SU-DHL-6 (cell line): ENCODE measurements around the gene TBC1D1.

Source experiments
- H2AFZ ChIP-seq: fragments of 200-600 bp; sonication (generic); 2 replicates; pipeline ENCODE4 v1.6.1; 2014; ENCODE audit warnings: low read depth, mild to moderate bottlenecking, moderate library complexity, mixed read lengths, antibody characterized with exemption, low read length; ENCODE audit not compliant: severe bottlenecking
- H3F3A ChIP-seq: fragments of 200-600 bp; shearing (Covaris generic); 2 replicates; pipeline ENCODE4 v1.6.0; 2016; ENCODE audit warnings: antibody characterized with exemption, mild to moderate bottlenecking; ENCODE audit not compliant: insufficient read depth
- H3K27ac ChIP-seq: fragments of 200-600 bp; sonication (generic); 2 replicates; pipeline ENCODE4 v1.5.1; 2016; ENCODE audit warnings: low read depth, mild to moderate bottlenecking, low read length, moderate library complexity, mixed read lengths
- H3K27me3 ChIP-seq: fragments of 200-600 bp; sonication (generic), shearing (Covaris generic); 2 replicates; pipeline ENCODE4 v1.6.0; 2014; ENCODE audit warnings: mild to moderate bottlenecking, low read length
- H3K36me3 ChIP-seq: fragments of 200-600 bp; sonication (generic); 2 replicates; pipeline ENCODE4 v1.6.1; 2014; ENCODE audit warnings: mild to moderate bottlenecking, low read length, mixed read lengths
- H3K4me2 ChIP-seq: fragments of 300-600, 200-600 bp; shearing (Covaris generic), sonication (generic); 2 replicates; pipeline ENCODE4 v1.6.0; 2014; ENCODE audit warnings: low read length, low read depth, mild to moderate bottlenecking; ENCODE audit not compliant: poor library complexity, severe bottlenecking
- H3K4me3 ChIP-seq: fragments of 200-600 bp; sonication (generic); 2 replicates; pipeline ENCODE4 v1.5.1; 2014; ENCODE audit warnings: antibody characterized with exemption, low read length, mild to moderate bottlenecking, mixed read lengths; ENCODE audit not compliant: insufficient read depth, poor library complexity, severe bottlenecking
- H3K79me2 ChIP-seq: fragments of 200-600 bp; sonication (generic); 2 replicates; pipeline ENCODE4 v1.6.1; 2014; ENCODE audit warnings: mild to moderate bottlenecking, low read length, moderate library complexity; ENCODE audit not compliant: insufficient read depth
- H3K9ac ChIP-seq: fragments of 200-600 bp; sonication (generic); 2 replicates; pipeline ENCODE4 v1.7.0; 2014; ENCODE audit warnings: mild to moderate bottlenecking, low read length
- H3K9me2 ChIP-seq: fragments of 200-600 bp; sonication (generic); replicated peaks from 2 replicates; pipeline ENCODE4 v1.6.1; 2014; ENCODE audit warnings: low read length; ENCODE audit not compliant: insufficient read depth
- H3K9me3 ChIP-seq: fragments of 200-600 bp; sonication (generic); 2 replicates; pipeline ENCODE4 v1.6.1; 2014; ENCODE audit warnings: low read length, mixed read lengths; ENCODE audit not compliant: insufficient read depth
- H4K20me1 ChIP-seq: fragments of 200-600 bp; sonication (generic); 2 replicates; pipeline ENCODE4 v1.6.1; 2014; ENCODE audit warnings: low read depth, mild to moderate bottlenecking, antibody characterized with exemption, low read length, moderate library complexity, mixed read lengths
- CTCF ChIP-seq: fragments of 200-600 bp; sonication (generic); IDR thresholded peaks from one replicate; pipeline ENCODE4 v1.5.1; 2017; ENCODE audit warnings: antibody characterized with exemption, mild to moderate bottlenecking, low read length, moderate library complexity; ENCODE audit not compliant: insufficient read depth, poor library complexity, severe bottlenecking
- EZH2phosphoT487 ChIP-seq: fragments of 200-600 bp; sonication (generic), shearing (Covaris generic); conservative IDR thresholded peaks from 2 replicates; pipeline ENCODE4 v1.6.1; 2018; ENCODE audit warnings: mild to moderate bottlenecking, antibody characterized with exemption, low read length, moderate library complexity, mixed read lengths

The TBC1D1 gene

GRCh38 chr4:37956941-37957340 is 66.1 kb downstream of the TBC1D1 start:
- Histone ChIP-seq H3K4me3 (no peak overlapping the region), H3K79me2 (no peaks in the 10 kb centered on the region), H3K9me2 (no peaks in the 10 kb centered on the region), H3K27ac (no peak overlapping the region), H2AFZ (no peak overlapping the region), H3K9me3 (no peaks in the 10 kb centered on the region), H3K4me2 (no peak overlapping the region), H4K20me1 (no peaks in the 10 kb centered on the region), H3K27me3 (no peaks in the 10 kb centered on the region), H3K9ac (no peak overlapping the region), H3F3A (no peaks in the 10 kb centered on the region), H3K36me3 (no peaks in the 10 kb centered on the region)
- no peak for TF ChIP-seq CTCF
- TF ChIP-seq EZH2phosphoT487, result no peak

DNA sequence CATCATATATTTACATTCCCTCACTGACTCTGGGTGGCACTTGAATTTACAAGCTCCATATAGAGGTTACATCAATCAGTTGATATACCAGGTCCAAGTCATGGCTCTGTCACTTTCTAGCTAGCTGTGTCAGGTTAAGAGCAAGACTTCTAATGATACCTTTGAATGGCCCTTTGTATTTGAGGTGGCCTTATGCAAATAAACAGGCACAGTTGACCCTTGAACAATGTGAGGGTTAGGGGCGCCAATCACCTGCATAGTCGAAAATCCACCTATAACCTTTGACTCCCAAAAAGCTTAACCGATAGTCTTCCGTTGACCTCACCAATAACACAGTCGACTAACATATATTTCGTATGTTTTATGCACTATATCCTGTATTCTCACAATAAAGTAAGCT is 68.0 kb downstream of the TBC1D1 start:
- Histone ChIP-seq H4K20me1 (no peaks in the 10 kb centered on the region), H3K9me2 (no peaks in the 10 kb centered on the region), H3K9ac (no peak overlapping the region), H3K36me3 (no peaks in the 10 kb centered on the region), H3K4me2 (no peak overlapping the region), H3K4me3 (no peak overlapping the region), H3K27ac (no peak overlapping the region), H3K27me3 (no peaks in the 10 kb centered on the region), H3K9me3 (no peaks in the 10 kb centered on the region), H2AFZ (no peak overlapping the region), H3K79me2 (no peaks in the 10 kb centered on the region), H3F3A (no peaks in the 10 kb centered on the region)
- TF ChIP-seq EZH2phosphoT487 (no peak), CTCF (no peak)

DNA sequence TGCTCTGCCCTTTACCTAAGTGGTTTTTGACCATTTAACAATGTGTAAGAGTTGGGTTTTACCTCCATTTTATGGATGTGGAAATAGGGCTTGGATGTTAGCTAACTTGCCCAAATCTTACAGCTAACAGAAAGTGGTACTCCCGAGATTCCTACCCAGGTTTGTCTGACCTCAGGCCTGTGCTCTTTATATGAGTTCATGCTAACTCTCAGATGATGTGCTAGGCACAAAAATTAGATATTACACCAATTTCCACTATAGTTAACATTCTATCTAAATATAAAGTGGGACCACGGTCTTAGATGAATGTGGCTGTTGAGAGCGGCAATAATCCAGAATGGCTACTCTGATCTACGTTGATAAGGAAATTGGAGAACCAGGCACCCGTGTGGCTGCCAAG is 69.2 kb downstream of the TBC1D1 start, which contains the start of gene PTTG2:
PTTG2 (plus strand) TSS at position 301 of the 400 bp plus-strand sequence; CDS start at position 338, 37 bp downstream.
- Histone ChIP-seq H3K9ac (no peak within 1 kb of the TSS), H3K27me3 (no peaks in the 10 kb centered on the region)

More for the DNA sequence above, 69.2 kb downstream of the TBC1D1 start, which contains the start of gene PTTG2:
- Histone ChIP-seq H3K4me2 (no peak within 1 kb of the TSS), H3K79me2 (no peaks in the 10 kb centered on the region), H3K9me2 (no peaks in the 10 kb centered on the region), H4K20me1 (no peaks in the 10 kb centered on the region), H3K27ac (no peak within 1 kb of the TSS), H3K4me3 (no peak within 1 kb of the TSS), H3K9me3 (no peaks in the 10 kb centered on the region), H3F3A (no peaks in the 10 kb centered on the region), H2AFZ (no peak within 1 kb of the TSS), H3K36me3 (no peaks in the 10 kb centered on the region)
- TF ChIP-seq EZH2phosphoT487 (no peak), CTCF (no peak)
